Ishikawa (cell line): ENCODE results near the gene ESPNL.

Experiments
- CEBPB ChIP-seq: IDR thresholded peaks from 2 replicates; pipeline ENCODE4 v1.6.1; 2012
- CREB1 ChIP-seq: IDR thresholded peaks from 2 replicates; pipeline ENCODE4 v1.6.1; 2012; ENCODE audit warnings: low read depth
- EGR1 ChIP-seq: IDR thresholded peaks from 2 replicates; pipeline ENCODE4 v1.6.1; 2012
- EP300 ChIP-seq: IDR thresholded peaks from 2 replicates; pipeline ENCODE4 v1.6.1; 2012; ENCODE audit warnings: borderline replicate concordance
- FOXM1 ChIP-seq: IDR thresholded peaks from 2 replicates; pipeline ENCODE4 v1.6.1; 2012; ENCODE audit warnings: low read depth, borderline replicate concordance
- NFIC ChIP-seq: IDR thresholded peaks from 2 replicates; pipeline ENCODE4 v1.6.1; 2012
- RAD21 ChIP-seq: IDR thresholded peaks from 2 replicates; pipeline ENCODE4 v1.6.1; 2012; ENCODE audit warnings: low read depth
- REST ChIP-seq: IDR thresholded peaks from 2 replicates; pipeline ENCODE4 v1.6.1; 2012; ENCODE audit warnings: low read depth, mild to moderate bottlenecking
- TAF1 ChIP-seq: IDR thresholded peaks from 2 replicates; pipeline ENCODE4 v1.6.1; 2012; ENCODE audit warnings: low read depth, mild to moderate bottlenecking
- TCF12 ChIP-seq: IDR thresholded peaks from 2 replicates; pipeline ENCODE4 v1.6.1; 2012; ENCODE audit warnings: low read depth
- TEAD4 ChIP-seq: IDR thresholded peaks from 2 replicates; pipeline ENCODE4 v1.6.1; 2012
- USF1 ChIP-seq: IDR thresholded peaks from 2 replicates; pipeline ENCODE4 v1.6.1; 2012
- YY1 ChIP-seq: IDR thresholded peaks from 2 replicates; pipeline ENCODE4 v1.6.1; 2012; ENCODE audit warnings: low read depth
- ZBTB7A ChIP-seq: IDR thresholded peaks from 2 replicates; pipeline ENCODE4 v1.6.1; 2012; ENCODE audit warnings: low read depth
- TF ChIP-seq, protein P1 (sequence below): IDR thresholded peaks from 2 replicates; pipeline ENCODE4 v1.6.1; 2012

The ESPNL gene

DNA sequence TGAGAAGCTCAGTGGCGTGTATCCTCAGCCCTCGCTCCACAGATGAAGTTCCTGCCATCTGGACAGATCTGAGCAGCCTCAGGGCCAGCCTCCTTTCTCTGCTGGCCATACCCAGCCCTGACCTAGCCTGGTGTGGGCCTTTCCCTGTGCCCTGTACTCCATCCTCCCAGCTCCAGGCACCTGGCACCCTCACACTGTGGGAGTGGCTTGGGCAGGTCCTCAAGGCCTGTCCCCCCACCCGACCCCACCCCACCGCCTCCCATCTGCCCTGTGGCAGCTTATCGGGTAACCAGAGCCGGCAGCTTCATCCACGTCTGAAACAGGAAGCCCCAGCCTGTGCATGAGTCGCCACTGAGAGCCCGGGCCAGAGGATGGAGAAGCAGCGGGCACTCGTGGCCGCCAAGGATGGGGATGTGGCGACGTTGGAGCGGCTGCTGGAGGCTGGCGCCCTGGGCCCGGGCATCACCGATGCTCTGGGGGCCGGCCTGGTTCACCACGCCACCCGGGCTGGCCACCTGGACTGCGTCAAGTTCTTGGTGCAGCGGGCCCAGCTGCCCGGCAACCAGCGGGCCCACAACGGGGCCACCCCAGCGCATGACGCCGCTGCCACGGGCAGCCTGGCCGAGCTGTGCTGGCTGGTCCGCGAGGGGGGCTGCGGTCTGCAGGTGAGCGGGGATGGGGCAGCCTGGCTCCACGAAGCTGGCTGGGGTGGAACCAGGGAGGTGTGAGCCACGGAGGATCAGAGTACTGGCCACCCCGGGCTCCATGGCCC, at the start of gene ESPNL:
Gene ESPNL, plus strand, starts transcription at position 292 of the 772 bp plus-strand sequence. Its CDS starts 80 bp downstream, at position 372.
- TF ChIP-seq, protein P1, sequence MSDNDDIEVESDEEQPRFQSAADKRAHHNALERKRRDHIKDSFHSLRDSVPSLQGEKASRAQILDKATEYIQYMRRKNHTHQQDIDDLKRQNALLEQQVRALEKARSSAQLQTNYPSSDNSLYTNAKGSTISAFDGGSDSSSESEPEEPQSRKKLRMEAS, result no peak
- TF ChIP-seq EGR1, result no peak
- TF ChIP-seq TCF12, result no peak
- TF ChIP-seq TAF1, result no peak
- TF ChIP-seq EP300, result no peak
- TF ChIP-seq TEAD4, result no peak
- TF ChIP-seq REST, result no peak
- TF ChIP-seq FOXM1, result no peak
- TF ChIP-seq YY1, result no peak
- TF ChIP-seq CEBPB, result no peak
- no peak for TF ChIP-seq RAD21
- no peak for TF ChIP-seq NFIC
- TF ChIP-seq ZBTB7A, result no peak
- TF ChIP-seq CREB1, result no peak
- no peak for TF ChIP-seq USF1

DNA sequence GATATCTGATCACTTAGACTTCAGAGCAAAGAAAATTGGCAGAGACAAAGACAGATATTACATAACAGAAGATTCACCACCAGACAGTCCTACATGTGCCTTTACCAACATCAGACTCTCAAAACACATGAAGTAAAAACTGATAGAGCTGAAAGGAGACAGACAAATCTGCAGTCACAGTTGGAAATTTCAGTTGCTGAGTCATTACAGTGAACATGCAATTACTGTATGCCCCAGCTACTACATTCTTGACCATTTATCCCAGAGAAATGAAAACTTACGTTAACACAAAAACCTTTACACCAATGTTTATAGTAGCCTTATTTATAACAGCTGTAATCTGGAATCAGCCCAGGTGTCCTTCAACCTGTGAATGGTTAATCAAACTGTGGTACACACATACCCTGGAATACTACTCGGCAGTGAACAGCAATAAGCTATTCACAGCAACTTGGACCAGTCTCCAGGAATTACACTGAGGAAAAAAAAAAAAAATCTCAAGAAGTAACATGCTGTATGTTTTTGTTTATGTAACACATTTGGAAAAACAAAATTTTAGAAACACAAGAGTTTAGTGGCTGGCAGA, 46.9 kb upstream of the ESPNL start:
- TF ChIP-seq FOXM1 (no peak), RAD21 (no peak), TCF12 (no peak), ZBTB7A (no peak), CREB1 (no peak), EP300 (no peak), TAF1 (no peak), EGR1 (no peak), USF1 (no peak), YY1 (no peak), NFIC (no peak), TEAD4 (no peak), CEBPB (no peak), REST (no peak)
- TF ChIP-seq, protein P1, result no peak

DNA sequence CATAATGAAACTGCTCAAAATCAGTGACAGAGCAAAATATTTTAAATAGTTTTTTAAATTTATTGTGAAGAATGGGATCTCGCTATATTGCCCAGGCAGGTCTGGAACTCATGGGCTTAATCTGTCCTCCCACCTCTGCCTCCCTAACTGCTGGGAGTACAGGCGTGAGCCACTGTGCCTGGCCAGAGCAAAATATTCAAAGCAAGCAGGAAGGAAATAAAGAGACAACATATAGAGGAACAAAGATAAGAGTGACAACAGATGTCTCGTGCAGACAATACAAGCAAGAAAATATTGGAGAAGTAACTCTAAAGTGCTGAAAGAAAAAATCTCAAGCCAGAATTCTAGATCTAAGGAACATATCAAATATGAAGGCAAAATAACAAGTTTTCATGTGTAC, 44.3 kb upstream of the ESPNL start:
- TF ChIP-seq CEBPB (no peak), FOXM1 (no peak), EP300 (no peak), NFIC (no peak)

DNA sequence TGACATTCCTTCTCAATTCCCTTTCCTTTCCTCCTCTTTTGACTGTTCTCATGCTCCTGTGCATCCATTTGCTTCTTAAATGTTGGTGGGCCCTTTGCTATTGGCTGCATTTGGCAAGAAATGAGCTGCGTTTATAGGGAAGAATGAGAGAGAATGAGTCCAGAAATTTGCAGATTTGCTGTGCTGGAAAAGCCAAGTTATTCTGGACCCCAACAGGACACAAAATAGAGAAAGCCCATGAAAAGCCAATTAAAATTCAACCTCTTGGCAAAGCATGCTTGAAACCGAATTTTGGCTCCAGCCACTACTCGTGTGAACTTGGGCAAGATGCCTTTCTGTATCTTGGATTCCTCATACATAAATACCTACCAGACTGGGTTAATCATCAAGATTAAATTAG, 40.6 kb upstream of the ESPNL start:
- TF ChIP-seq EP300 (no peak), FOXM1 (no peak), TEAD4 (no peak), USF1 (no peak), TCF12 (no peak), NFIC (no peak), REST (no peak), TAF1 (no peak), RAD21 (no peak), YY1 (no peak), ZBTB7A (no peak), EGR1 (no peak), CEBPB (no peak), CREB1 (no peak)
- TF ChIP-seq, protein P1, result no peak
